GM12873 (cell line): Measurements from ENCODE around the gene MACROD2.

ENCODE experiments used
- CTCF ChIP-seq: IDR thresholded peaks from 2 replicates; pipeline ENCODE4 v1.5.1; 2012; ENCODE audit warnings: low read depth, mild to moderate bottlenecking, moderate library complexity, low read length, control low read depth; ENCODE audit not compliant: insufficient read depth; ENCODE audit errors: missing control alignments

The MACROD2 gene

DNA sequence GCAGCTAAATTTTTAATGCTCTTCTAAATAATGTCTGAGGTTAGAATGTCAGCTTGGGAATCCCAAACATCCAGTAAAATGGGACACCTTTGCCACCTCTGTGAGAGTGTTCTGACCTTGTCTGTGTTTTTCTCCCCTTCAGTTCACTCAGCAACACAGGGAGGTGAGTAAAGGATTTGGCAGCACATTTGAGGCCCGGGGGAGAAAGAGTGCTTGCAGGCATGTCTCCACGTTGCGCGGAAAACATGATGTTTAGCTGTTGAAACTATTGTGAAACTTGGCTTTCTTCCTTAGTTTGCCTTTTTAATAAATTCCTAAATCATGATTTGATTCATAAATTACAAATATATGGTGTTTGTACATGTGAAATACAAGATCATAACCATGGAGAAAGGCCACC is 1049.9 kb downstream of the MACROD2 start:
- no peak for TF ChIP-seq CTCF

DNA sequence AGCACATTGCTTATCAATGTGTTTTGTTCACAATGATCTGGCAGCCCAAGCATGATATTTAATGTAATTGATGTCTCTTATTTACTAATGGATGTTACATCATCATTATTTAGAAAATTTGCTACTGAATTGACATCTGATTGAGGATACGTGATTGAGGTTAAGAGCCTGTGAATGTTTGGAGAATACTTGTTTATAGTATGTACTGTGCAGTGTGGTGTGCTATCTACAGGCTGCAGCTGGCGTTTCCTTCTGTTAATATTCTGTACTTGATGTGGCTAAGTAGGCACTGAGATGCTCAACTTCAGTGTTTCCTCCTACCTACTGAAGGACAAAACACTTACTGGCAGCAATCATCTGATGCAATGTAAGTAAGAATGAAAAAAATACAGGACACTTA is 1051.7 kb downstream of the MACROD2 start:
- no peak for TF ChIP-seq CTCF

- no peak for TF ChIP-seq CTCF
These were observed 1052.3 kb downstream of the MACROD2 start for GRCh38 chr20:15047601-15048000.

DNA sequence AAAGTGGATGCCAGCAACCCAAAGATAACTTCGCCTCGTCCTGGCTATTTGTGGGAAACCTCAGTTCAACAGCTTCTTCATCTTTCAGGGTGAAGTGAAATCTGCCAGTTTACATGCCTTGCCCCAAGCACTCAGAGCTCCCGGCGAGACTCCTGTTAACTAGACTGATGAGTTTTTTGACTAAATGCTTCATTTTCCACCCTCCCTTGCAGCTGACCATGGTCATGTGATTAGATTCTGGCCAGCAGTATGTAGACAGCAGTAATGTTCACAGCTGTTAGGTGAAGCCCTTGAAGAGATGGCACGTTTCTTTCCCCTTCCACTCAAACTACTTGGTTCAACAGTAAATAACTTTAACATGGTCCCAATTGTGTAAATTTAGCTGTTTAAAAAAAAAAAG is 1060.9 kb downstream of the MACROD2 start:
- TF ChIP-seq CTCF, result no peak

DNA sequence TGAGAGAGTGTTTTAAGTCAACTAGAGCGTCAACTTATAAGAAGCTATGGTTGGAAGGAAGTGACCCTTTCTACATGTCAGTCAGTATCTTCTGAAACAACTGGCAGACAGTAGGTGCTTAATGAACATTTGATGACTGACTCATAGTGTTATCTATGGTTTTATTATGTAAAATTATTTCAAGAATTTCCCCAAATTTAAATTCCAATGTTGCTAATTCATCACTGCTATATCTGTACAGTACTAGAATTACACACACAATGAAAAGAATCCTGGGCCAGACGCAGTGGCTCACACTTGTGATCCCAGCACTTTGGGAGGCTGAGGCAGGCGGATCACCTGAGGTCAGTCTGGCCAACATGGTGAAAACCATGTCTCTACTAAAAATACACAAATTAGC is 1063.5 kb downstream of the MACROD2 start:
- no peak for TF ChIP-seq CTCF

- no peak for TF ChIP-seq CTCF
These were observed 1064.1 kb downstream of the MACROD2 start for GRCh38 chr20:15059438-15059837.

- no peak for TF ChIP-seq CTCF
These were observed 1065.1 kb downstream of the MACROD2 start for GRCh38 chr20:15060265-15061060.
